DMS 273 treated with DMSO at 0.1 percent for 48 hours (cell line): Measurements from ENCODE around the gene ENG.

Source experiments
- DNase-seq: peaks from one replicate; lab custom pipeline; 2025; lab: John Stamatoyannopoulos, UW

ENG gene

GRCh38 chr9:127776924-127777289, 77.6 kb downstream of the ENG start:
- no peak for DNase-seq

DNA sequence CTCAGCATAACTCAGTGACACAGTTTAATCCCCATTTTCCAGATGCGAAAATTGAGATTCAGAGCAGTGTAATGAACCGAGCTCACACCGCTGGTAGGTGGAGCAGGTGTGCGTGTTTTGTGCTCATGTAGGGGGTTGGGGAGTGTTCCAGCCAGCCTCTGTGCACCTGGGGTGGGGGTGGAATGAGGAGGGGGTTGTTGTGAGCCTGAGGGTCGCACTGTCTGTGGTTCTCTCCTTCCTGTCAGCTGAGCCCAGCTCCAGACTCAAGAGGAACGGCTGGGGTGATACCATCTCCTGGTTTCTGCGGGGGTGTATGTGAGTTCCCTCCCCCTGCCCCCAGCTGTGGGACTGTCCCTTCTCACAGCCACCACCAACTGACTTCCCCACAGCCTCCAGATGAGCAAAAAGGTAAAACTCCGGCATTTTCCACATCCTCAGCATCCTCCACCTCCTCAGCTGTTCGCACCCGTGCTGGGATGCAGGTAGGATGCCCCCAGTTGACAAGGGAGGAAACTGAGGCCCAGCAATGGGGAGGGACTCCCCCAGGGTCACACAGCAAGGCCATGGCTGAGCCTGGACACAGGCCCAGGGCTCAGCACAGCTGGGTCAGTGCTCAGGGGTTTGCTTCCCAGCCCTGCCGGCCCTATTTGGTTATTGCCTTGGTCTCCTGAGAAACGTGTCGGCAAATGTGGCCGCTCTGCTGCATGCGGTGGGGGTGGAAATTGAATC, 78.1 kb downstream of the ENG start:
- DNase-seq = no peak

DNA sequence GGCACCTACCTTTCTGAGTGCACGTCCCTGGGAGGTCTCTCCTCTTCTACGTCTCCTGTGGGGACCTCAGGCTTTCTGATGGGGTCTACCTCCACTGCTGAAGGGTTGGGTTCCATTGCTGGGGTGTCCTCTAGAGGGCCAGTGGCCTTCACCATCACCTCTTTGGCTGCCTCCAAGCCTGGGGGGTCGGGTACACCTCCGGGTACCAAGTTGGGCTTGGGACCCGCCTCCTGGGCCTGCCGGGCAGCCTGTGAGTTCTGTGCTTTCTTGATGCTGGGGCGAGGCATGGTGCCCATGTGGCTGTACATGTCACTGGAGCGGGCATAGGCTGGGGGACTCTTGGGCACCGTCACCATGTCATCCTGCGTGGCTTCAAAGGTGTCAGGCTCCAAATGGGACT, 80.5 kb downstream of the ENG start:
- DNase-seq = no peak

DNA sequence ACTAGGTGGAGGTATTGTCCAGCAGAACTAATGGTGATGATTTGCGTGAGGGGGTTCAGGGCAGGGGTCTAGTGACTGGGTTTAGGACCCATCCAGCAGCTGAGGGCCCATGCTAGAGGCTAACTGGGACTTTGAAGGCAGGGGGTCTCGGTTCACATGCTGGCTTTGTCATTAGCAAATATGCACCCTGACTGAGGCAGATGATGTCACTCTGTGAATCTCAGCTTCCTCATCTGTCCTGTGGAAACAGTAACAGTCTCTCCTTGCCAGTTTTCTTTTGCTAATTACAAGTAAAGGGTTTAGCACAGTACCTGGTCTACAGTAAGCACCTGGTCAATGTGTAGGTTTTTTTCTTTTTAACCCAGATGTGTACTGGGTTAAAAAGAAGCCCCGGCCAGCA, 81.2 kb downstream of the ENG start:
- DNase-seq = no peak

- no peak for DNase-seq
Measured at GRCh38 chr9:127772603-127773002, 81.9 kb downstream of the ENG start.

DNA sequence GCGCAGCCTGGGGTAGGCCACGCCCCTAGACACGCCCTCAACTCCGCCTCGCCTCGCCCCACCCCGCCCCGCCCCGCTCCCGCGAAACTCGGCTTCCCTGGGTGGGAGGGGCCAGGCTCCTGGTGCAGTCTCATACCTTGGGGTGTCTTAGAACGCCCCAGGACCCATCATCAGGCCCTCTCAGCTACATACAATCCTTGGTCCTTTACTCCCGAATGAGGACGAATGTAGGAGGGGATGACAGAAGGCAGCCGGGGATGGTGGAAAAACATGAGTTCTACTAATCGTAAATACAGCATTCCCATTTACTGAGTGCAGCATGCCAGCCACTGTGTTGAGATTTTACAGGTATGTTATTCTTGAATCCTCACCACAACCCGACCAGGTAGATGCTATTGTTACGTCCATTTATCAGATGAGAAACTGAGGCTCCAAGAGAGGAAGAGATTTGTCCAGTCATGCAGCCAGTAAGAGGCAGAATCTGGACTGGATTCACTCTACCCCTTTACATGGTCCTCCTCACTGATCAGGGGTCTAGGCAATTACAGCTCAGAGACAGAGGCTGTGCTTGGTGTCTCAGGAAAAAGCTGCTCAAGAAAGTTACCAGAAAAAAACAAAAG, 82.8 kb downstream of the ENG start:
- no peak for DNase-seq

DNA sequence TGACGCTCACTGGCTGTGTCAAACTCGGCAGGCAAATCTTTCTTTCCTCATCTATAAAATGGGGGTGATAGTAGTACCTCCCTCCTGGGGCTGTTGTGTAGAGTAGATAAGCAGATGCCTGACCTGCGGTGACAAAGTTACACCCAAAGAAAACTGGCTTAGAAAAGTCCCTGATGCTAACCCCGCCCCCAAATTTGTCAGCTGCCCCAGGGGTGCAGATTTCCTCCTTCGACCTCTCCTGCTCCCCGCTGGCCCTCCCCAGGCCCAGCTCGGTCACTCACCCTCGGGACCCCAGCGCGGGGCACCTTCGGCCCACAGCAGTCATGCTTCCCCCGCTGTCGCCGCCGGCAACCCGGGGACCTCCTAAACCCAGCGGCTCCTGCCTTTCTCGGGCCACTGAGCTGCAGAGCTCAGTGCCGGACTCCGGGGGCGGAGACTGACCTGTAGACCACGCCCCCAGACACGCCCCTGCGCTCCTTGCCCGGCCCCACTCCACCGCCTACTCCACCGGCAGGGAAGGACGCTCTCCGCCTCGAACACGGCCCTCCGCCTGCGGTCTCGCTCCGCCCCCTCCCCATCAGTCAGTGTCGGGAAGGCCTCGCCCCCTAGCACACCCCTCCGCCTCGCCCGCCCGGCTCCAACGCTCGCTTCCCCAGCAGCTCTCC, 83.4 kb downstream of the ENG start:
- peak; percentile 90 for DNase-seq

DNA sequence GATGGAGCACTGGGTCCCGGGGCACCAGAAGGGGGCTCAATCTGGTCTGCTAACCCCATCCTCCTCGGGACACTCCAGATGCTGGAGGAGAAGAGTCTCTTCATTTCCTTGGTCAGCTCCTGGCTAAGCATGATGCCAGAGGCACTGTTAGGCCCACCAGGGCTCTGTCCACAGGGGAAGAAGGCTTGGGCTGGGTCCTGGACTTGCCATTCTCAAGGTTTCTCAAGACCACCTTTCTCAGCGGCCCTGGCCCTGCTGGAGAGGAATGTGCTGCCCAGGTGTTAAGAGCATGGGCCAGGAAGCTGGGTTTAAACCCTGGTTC, 83.9 kb downstream of the ENG start:
- no peak for DNase-seq

GRCh38 chr9:127769929-127770582, 84.4 kb downstream of the ENG start:
- DNase-seq = no peak

- no peak for DNase-seq
Measured at GRCh38 chr9:127769101-127769500, 85.4 kb downstream of the ENG start.

DNA sequence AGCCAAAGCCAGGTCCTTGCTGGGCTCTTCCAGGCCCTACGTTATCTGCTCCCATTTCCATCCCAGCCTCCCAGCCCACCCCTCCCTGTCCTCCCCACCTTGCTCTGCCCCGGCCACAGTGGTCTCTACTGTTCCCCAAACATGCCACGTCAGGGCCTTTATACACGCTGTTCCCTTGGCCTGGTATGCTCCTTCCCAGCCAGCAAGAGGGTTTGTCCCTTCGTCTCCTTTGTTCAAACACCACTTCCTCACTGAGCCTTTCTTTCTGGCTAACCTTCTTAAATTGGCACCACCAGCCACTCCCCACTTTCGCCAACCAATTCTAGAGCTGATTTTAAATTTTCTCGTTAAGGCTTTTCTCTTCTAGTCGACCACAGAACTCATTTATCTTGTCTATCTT, 85.8 kb downstream of the ENG start:
- DNase-seq = no peak

- no peak for DNase-seq
Measured at GRCh38 chr9:127767909-127768331, 86.5 kb downstream of the ENG start.

- DNase-seq = no peak
Measured at GRCh38 chr9:127767410-127767809, 87.0 kb downstream of the ENG start.

DNA sequence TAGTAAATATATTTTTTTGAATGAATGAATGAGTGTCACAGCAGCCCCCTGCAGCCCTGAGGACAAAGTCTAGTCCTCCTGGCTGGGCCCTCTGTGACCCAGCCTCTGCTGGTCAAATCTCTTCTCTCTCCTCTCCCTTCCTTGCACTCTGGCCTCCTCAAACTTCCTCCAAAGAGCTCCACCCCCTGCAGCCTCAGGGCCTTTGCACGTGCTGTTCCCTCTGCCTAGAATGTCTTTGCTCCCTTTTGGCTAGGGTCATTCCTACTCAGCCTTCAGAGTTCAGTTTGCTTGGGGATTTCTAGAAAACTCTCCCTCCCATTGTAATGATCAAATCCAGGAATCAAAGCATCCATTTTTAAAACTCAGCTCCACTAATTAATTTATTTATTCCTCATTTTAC, 89.0 kb downstream of the ENG start:
- DNase-seq = no peak
